WI38 (cell line): ENCODE measurements around the gene BTD.

Experiments
- H3K4me3 ChIP-seq: 2 replicates; pipeline ENCODE4 v1.5.1; 2011; ENCODE audit warnings: low read depth, mild to moderate bottlenecking, control low read depth, low read length
- CTCF ChIP-seq: IDR thresholded peaks from 2 replicates; pipeline ENCODE4 v1.5.1; 2012; ENCODE audit warnings: low read depth, mild to moderate bottlenecking, control low read depth, low read length

The BTD gene

DNA sequence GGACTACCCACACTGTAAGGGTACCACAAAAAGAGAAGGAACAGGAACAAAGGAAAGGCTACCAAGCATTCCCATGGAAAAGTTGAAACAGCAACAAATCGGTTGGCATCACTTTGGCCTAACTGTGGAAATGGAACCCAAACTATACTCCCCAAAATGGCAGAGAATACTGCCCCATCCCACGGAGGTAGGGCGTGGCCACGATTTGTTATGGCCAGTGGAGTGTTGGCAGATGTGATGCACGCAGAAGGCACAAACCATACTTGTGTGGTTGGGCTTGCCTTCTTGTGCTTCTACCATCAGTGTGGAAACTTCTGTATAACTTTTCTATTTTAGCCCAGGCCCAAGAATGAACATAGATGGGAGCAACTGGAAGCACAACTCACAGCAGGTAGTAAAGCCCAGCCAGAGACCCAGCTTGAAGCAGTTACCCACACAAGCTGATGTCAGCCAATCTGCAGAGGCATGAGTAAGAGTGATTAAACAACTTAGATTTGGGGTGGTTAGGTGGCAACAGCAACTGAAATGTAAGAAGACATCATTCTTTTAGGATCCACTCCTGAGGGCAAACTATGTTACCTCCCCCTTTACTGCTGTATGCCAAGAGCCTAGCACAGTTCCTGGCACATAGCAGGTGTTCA, 64.1 kb downstream of the BTD start:
- TF ChIP-seq CTCF: no peak

GRCh38 chr3:15666277-15666676, 64.7 kb downstream of the BTD start:
- no peak overlapping the region for H3K4me3 ChIP-seq
- no peak for TF ChIP-seq CTCF

More for the DNA sequence above, 64.1 kb downstream of the BTD start:
- no peak overlapping the region for H3K4me3 ChIP-seq

- no peak overlapping the region for H3K4me3 ChIP-seq
- TF ChIP-seq CTCF: no peak
Observed at GRCh38 chr3:15667484-15667883, 65.9 kb downstream of the BTD start.

DNA sequence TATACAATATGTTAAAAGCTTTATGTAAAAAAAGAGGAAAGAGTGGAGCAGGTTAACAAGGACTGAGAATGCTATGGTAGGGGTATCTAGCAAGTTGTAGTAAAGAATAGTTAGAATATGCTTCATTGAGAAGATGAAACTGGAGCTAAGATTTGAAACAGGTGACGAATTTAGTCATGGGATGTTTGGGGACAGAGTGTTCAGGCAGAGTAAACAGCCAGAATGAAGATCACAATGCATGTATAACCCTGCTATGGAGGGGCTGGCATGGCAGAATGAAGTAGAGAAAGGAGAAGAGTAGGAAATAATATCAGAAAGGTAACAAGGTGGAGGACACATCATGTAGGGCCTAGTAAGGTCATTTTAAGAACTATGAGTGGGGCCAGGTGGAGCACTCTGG, 72.0 kb downstream of the BTD start:
- H3K4me3 ChIP-seq: no peak overlapping the region
- TF ChIP-seq CTCF: no peak

- H3K4me3 ChIP-seq: no peak overlapping the region
- TF ChIP-seq CTCF: no peak
Observed at GRCh38 chr3:15676259-15676658, 74.7 kb downstream of the BTD start.

- TF ChIP-seq CTCF: no peak
- no peak overlapping the region for H3K4me3 ChIP-seq
Observed at GRCh38 chr3:15679306-15679705, 77.8 kb downstream of the BTD start.

- no peak for TF ChIP-seq CTCF
- no peak overlapping the region for H3K4me3 ChIP-seq
Observed at GRCh38 chr3:15681668-15682067, 80.1 kb downstream of the BTD start.
